Endometrial microvascular endothelial cells (primary cell): ENCODE data around the gene FIGLA. TPM values are rescaled to one million over a fixed set of nuclear protein-coding genes. Genes with fewer than 3 reads are reported as not detected.
"Not testable (repeated sequence)": the region's sequence is repeated elsewhere in the genome, so short reads cannot be mapped to it uniquely, and the experiment has no call there.

ENCODE experiments used
- in situ Hi-C: cut with HindIII; loops from 2 replicates; pipeline ENCODE4 v1.10.0; 2017; ENCODE audit warnings: low sequenced_read_pairs, low pct_unique_long_range_greater_than_20kb; ENCODE audit errors: inconsistent ontology term
- total RNA-seq: library from RNA; depleted of rRNA; stranded (reverse); fragments of >200 nt; gene quantifications from one replicate; pipeline ENCODE4 v1.2.3, GENCODE V29; 2015; ENCODE audit errors: inconsistent ontology term

The FIGLA gene
- total RNA-seq, 1 donor from 2014 or later = not detected

- in situ Hi-C loops = no loop called here
Measured at GRCh38 chr2:70753031-70753430, 37.4 kb downstream of the FIGLA start.

DNA sequence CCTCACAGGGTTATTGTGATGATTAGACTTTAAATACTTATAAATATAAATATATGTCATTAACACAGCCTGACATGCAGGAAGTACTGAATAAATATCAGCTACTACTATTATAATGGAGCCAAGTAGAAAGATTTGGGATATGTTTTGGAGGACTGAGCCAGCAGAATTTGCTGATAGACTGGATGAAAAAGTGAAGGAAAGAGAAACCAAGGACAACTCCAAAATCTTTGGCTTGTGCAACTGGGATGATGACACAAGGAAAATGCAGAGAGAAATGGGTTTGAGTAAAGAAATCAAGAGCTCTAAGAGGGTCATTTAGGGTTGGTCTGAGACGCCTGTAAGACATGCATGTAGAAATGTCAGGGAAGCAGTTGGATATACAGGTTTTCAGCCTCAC, 38.0 kb downstream of the FIGLA start:
- in situ Hi-C loops = no loop called here

DNA sequence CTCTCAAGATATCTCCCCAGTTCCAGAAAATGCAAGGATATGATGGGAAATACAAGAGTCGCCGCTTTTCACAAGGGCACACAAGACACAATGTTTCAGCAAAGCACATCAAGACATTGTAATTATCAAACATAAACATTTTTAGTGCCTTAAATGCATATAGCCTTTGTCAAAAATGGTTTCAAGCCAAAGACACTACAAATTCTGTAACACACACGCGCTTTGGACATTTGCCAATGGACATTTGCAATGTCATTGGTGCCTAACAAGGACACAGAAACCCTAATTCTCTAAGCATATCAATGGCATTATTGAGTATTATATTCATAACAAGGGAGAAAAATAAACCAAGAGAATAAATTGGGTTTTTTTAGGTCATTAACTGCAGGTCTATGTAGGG, 38.6 kb downstream of the FIGLA start:
- in situ Hi-C loops = no loop called here

DNA sequence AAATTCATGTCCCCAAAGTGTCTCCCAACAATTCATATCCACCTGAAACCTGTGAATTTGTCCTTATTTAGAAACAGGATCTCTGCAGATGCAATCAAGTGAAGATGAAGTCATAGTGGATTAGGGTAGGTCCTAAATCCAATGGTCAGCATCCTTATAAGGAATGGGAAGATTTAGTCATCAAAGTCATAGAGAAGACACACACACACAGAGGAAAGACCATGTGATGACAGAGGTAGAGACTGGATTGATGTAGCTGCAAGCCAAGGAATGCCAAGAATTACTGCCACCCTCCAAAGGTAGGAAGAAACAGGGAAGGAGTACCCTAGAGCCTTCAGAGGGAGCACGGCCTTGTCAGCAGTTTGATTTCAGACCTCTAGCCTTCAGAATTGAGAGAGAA, 40.1 kb downstream of the FIGLA start:
- in situ Hi-C loops = no loop called here

- in situ Hi-C loops = no loop called here
Measured at GRCh38 chr2:70748002-70748784, 42.2 kb downstream of the FIGLA start.

GRCh38 chr2:70747284-70747683, 43.2 kb downstream of the FIGLA start:
- in situ Hi-C loops = no loop called here

- in situ Hi-C loops = no loop called here
Measured at GRCh38 chr2:70746094-70746974, 44.1 kb downstream of the FIGLA start.

GRCh38 chr2:70745276-70745825, 45.1 kb downstream of the FIGLA start:
- in situ Hi-C loops = no loop called here

- in situ Hi-C loops = no loop called here
Measured at GRCh38 chr2:70744397-70744796, 46.0 kb downstream of the FIGLA start.

GRCh38 chr2:70743677-70744076, 46.8 kb downstream of the FIGLA start:
- in situ Hi-C loops = no loop called here

DNA sequence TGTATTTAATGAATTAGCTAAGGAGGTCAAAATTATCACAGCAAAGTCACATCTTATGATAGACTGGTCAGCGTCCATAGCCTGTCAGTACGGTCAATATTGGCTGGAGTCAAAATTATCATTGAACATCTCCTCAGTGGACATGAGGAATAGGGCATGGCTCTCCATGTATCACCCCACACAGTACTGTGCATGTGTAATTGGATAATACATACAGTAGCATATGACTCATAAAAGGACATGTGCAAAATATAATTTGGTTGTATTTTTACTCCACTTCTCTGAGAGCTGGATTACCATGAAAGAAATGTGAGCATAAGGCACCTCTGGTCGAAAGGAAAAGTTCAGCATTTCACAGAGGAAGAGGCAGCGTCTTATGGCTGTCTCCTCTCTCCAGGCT, 47.4 kb downstream of the FIGLA start:
- in situ Hi-C loops = no loop called here

DNA sequence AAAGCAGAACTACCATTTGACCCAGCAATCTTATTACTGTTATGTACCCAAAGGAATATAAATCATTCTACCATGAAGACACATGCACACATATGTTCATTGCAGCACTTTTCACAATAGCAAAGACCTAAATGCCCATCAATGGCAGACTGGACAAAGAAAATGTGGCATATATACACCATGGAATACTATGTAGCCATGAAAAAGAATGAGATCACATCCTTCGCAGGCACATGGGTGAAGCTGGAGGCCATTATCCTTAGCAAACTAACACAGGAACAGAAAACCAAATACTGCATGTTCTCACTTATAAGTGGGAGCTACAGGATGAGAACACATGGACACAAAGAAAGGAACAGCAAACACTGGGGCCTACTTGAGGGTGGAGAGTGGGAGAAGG, 51.0 kb downstream of the FIGLA start:
- in situ Hi-C loops = not testable (repeated sequence)

- in situ Hi-C loops = no loop called here
Measured at GRCh38 chr2:70738159-70738558, 52.3 kb downstream of the FIGLA start.

- in situ Hi-C loops = no loop called here
Measured at GRCh38 chr2:70735071-70735470, 55.4 kb downstream of the FIGLA start.

GRCh38 chr2:70733646-70734180, 56.7 kb downstream of the FIGLA start:
- in situ Hi-C loops = no loop called here

- in situ Hi-C loops = no loop called here
Measured at GRCh38 chr2:70732766-70733645, 57.4 kb downstream of the FIGLA start.

GRCh38 chr2:70730730-70731129, 59.7 kb downstream of the FIGLA start:
- in situ Hi-C loops = no loop called here

- in situ Hi-C loops = no loop called here
Measured at GRCh38 chr2:70729647-70730046, 60.8 kb downstream of the FIGLA start.

- in situ Hi-C loops = no loop called here
Measured at GRCh38 chr2:70728128-70728527, 62.3 kb downstream of the FIGLA start.
